H1 (cell line): ENCODE data around the gene REM1. TPM values are rescaled to one million over a fixed set of nuclear protein-coding genes. Genes with fewer than 3 reads are reported as not detected.

ENCODE experiments used
- CTCF ChIA-PET: fragments of 300-600 bp; sonication (Branson Sonifier 250); formaldehyde crosslinking; loops from one replicate; lab custom pipeline; 2021; ENCODE audit not compliant: partially characterized antibody; lab: Charles Lee
- POLR2A ChIA-PET: fragments of 300-600 bp; sonication (Branson Sonifier 250); formaldehyde crosslinking; loops from one replicate; lab custom pipeline; 2021; ENCODE audit warnings: inconsistent platforms; ENCODE audit not compliant: partially characterized antibody; lab: Charles Lee
- DNase-seq, 2 experiments: peaks; one replicate each; pipeline versions ENCODE4 v3.0.0 to v3.0.0-alpha.2; 2010 to 2022; ENCODE audit warnings: low spot score in 2 of 2, low read depth in 1 of 2, mixed read lengths in 1 of 2
- FAIRE-seq: peaks from 2 replicates; lab custom pipeline; 2011; peaks lifted over from hg19 to GRCh38; lab: Jason Lieb, UNC
- H2AFZ ChIP-seq: 2 replicates; pipeline ENCODE4 v1.8.1; 2012; ENCODE audit warnings: low read length, inconsistent platforms
- H2AK5ac ChIP-seq: 2 replicates; pipeline ENCODE4 v1.6.1; 2013; ENCODE audit warnings: low read depth, low read length
- H2BK120ac ChIP-seq: replicated peaks from 2 replicates; pipeline ENCODE3; 2013; ENCODE audit warnings: low read depth, low read length, inconsistent platforms
- H2BK12ac ChIP-seq: 2 replicates; pipeline ENCODE4 v1.6.1; 2013; ENCODE audit warnings: low read depth, low read length
- H2BK15ac ChIP-seq: 2 replicates; pipeline ENCODE4 v1.6.1; 2013; ENCODE audit warnings: low read length
- H2BK20ac ChIP-seq: 2 replicates; pipeline ENCODE4 v1.6.1; 2013; ENCODE audit warnings: low read length
- H2BK5ac ChIP-seq: 2 replicates; pipeline ENCODE4 v1.6.1; 2013; ENCODE audit warnings: low read depth, low read length
- H3K14ac ChIP-seq: 2 replicates; pipeline ENCODE4 v1.6.1; 2013; ENCODE audit warnings: inconsistent platforms; ENCODE audit not compliant: insufficient read length
- H3K18ac ChIP-seq: 2 replicates; pipeline ENCODE4 v1.6.1; 2013; ENCODE audit warnings: low read length; ENCODE audit errors: extremely low read depth
- H3K23ac ChIP-seq: 2 replicates; pipeline ENCODE4 v1.6.1; 2013; ENCODE audit warnings: inconsistent platforms; ENCODE audit not compliant: insufficient read length
- H3K23me2 ChIP-seq: 2 replicates; pipeline ENCODE4 v1.6.1; 2013; ENCODE audit warnings: low read depth, low read length
- H3K27ac ChIP-seq: 2 replicates; pipeline ENCODE4 v1.6.1; 2011; ENCODE audit warnings: low read depth, low read length, inconsistent platforms
- H3K27me3 ChIP-seq, 4 experiments: replicated peaks in 1 of 4; 1 replicate in 1 of 4; 2 replicates in 3 of 4; pipeline versions ENCODE4 v1.6.1 to v1.8.1; 2011 to 2013; ENCODE audit warnings: low read length in 3 of 4, mild to moderate bottlenecking in 3 of 4, inconsistent platforms in 2 of 4, mixed read lengths in 2 of 4, moderate library complexity in 1 of 4; ENCODE audit not compliant: control insufficient read depth in 3 of 4, insufficient read depth in 3 of 4; ENCODE audit errors: extremely low read depth in 1 of 4
- H3K36me3 ChIP-seq, 4 experiments: 2 replicates each; pipeline versions ENCODE4 v1.6.1 to v1.8.1; 2011 to 2013; ENCODE audit warnings: mild to moderate bottlenecking in 4 of 4, low read length in 3 of 4, moderate library complexity in 2 of 4, control low read depth in 1 of 4, inconsistent platforms in 1 of 4; ENCODE audit not compliant: insufficient read depth in 4 of 4, control insufficient read depth in 2 of 4
- H3K4ac ChIP-seq: replicated peaks from 2 replicates; pipeline ENCODE3; 2013; ENCODE audit warnings: low read length, low read depth, mixed read lengths, inconsistent platforms; ENCODE audit not compliant: insufficient read length
- H3K4me1 ChIP-seq, 4 experiments: replicated peaks in 1 of 4; 1 replicate in 1 of 4; 2 replicates in 3 of 4; pipeline versions ENCODE4 v1.6.1 to v1.8.1; 2011 to 2013; ENCODE audit warnings: low read length in 3 of 4, inconsistent platforms in 2 of 4, mixed read lengths in 1 of 4; ENCODE audit not compliant: insufficient read depth in 4 of 4, control insufficient read depth in 3 of 4
- H3K4me2 ChIP-seq, 2 experiments: 2 replicates each; pipeline versions ENCODE4 v1.6.1 to v1.8.1; 2011 to 2013; ENCODE audit warnings: low read depth in 2 of 2, low read length in 2 of 2, control low read depth in 1 of 2, inconsistent platforms in 1 of 2, mild to moderate bottlenecking in 1 of 2; ENCODE audit not compliant: insufficient read depth in 1 of 2
- H3K4me3 ChIP-seq, 4 experiments: fragments of 200-600, 300-600 bp in 1 of 4; sonication (generic), shearing (Covaris generic), sonication (Bioruptor Twin) in 1 of 4; 2 replicates each; pipeline versions ENCODE4 v1.5.1 to v1.8.1; 2011 to 2016; ENCODE audit warnings: low read length in 4 of 4, low read depth in 3 of 4, control low read depth in 2 of 4, inconsistent platforms in 2 of 4, mild to moderate bottlenecking in 2 of 4, mixed read lengths in 1 of 4, moderate library complexity in 1 of 4; ENCODE audit not compliant: insufficient read depth in 2 of 4; ENCODE audit errors: extremely low read depth in 1 of 4
- H3K56ac ChIP-seq: replicated peaks from 2 replicates; pipeline ENCODE3; 2013; ENCODE audit warnings: low read depth, mild to moderate bottlenecking, mixed read lengths, low read length, inconsistent platforms; ENCODE audit not compliant: insufficient read length
- H3K79me1 ChIP-seq: 2 replicates; pipeline ENCODE4 v1.6.1; 2013; ENCODE audit warnings: low read depth, low read length, control low read depth
- H3K79me2 ChIP-seq, 2 experiments: 2 replicates each; pipeline versions ENCODE4 v1.6.1 to v1.8.1; 2012 to 2013; ENCODE audit warnings: low read length in 2 of 2, mild to moderate bottlenecking in 2 of 2, inconsistent platforms in 1 of 2; ENCODE audit not compliant: insufficient read depth in 2 of 2, control insufficient read depth in 1 of 2
- H3K9ac ChIP-seq, 4 experiments: replicated peaks in 1 of 4; 1 replicate in 1 of 4; 2 replicates in 3 of 4; pipeline versions ENCODE4 v1.6.1 to v1.8.1; 2011 to 2013; ENCODE audit warnings: low read depth in 3 of 4, low read length in 3 of 4, control low read depth in 2 of 4, mild to moderate bottlenecking in 2 of 4, moderate library complexity in 2 of 4, inconsistent platforms in 1 of 4; ENCODE audit errors: extremely low read depth in 1 of 4
- H3K9me3 ChIP-seq, 2 experiments: 2 replicates each; pipeline versions ENCODE4 v1.6.1 to v1.8.1; 2012 to 2013; ENCODE audit warnings: mild to moderate bottlenecking in 2 of 2, moderate library complexity in 2 of 2, control low read depth in 1 of 2, inconsistent platforms in 1 of 2, low read depth in 1 of 2, low read length in 1 of 2, mixed read lengths in 1 of 2; ENCODE audit not compliant: insufficient read depth in 2 of 2
- H4K20me1 ChIP-seq, 2 experiments: replicated peaks in 1 of 2; 2 replicates each; pipeline versions ENCODE3 to v1.8.1; 2011 to 2013; ENCODE audit warnings: inconsistent platforms in 2 of 2, low read length in 2 of 2, mild to moderate bottlenecking in 1 of 2; ENCODE audit not compliant: insufficient read depth in 2 of 2, control insufficient read depth in 1 of 2
- H4K5ac ChIP-seq: 2 replicates; pipeline ENCODE4 v1.6.1; 2013; ENCODE audit warnings: low read length, low read depth, mixed read lengths, inconsistent platforms; ENCODE audit not compliant: insufficient read length
- H4K8ac ChIP-seq: 2 replicates; pipeline ENCODE4 v1.8.0; 2013; ENCODE audit warnings: mild to moderate bottlenecking, moderate library complexity, low read length, inconsistent platforms; ENCODE audit not compliant: insufficient read depth; ENCODE audit errors: extremely low read depth
- H4K91ac ChIP-seq: replicated peaks from 2 replicates; pipeline ENCODE3; 2013; ENCODE audit warnings: low read length, mixed read lengths, inconsistent platforms; ENCODE audit not compliant: insufficient read length
- BACH1 ChIP-seq: IDR thresholded peaks from 2 replicates; pipeline ENCODE4 v1.6.1; 2012; ENCODE audit warnings: low read length, improper control_type of control experiment
- BRCA1 ChIP-seq: IDR thresholded peaks from 2 replicates; pipeline ENCODE4 v1.6.1; 2012; ENCODE audit warnings: low read depth, low read length, improper control_type of control experiment
- GTF2F1 ChIP-seq: IDR thresholded peaks from 2 replicates; pipeline ENCODE4 v1.6.1; 2012; ENCODE audit warnings: low read depth, low read length, improper control_type of control experiment, borderline replicate concordance
- KDM4A ChIP-seq: IDR thresholded peaks from one replicate; pipeline ENCODE4 v1.7.1; 2012; ENCODE audit warnings: low read depth, mild to moderate bottlenecking, moderate library complexity, low read length, inconsistent platforms; ENCODE audit not compliant: severe bottlenecking
- KDM5A ChIP-seq: fragments of 200-600 bp; IDR thresholded peaks from 2 replicates; pipeline ENCODE4 v1.7.1; 2012; ENCODE audit warnings: mild to moderate bottlenecking, low read length, inconsistent platforms, mixed read lengths
- RFX5 ChIP-seq: IDR thresholded peaks from 2 replicates; pipeline ENCODE4 v1.6.1; 2011; ENCODE audit warnings: low read depth, low read length, improper control_type of control experiment, borderline replicate concordance
- RNF2 ChIP-seq: fragments of 200-900, 300-1000 bp; sonication (generic); IDR thresholded peaks from 2 replicates; pipeline ENCODE4 v1.7.1; 2016; ENCODE audit warnings: borderline replicate concordance, low read depth, mild to moderate bottlenecking, antibody characterized with exemption, low read length; ENCODE audit not compliant: poor library complexity, severe bottlenecking; ENCODE audit errors: missing control alignments
- SP2 ChIP-seq: IDR thresholded peaks from 2 replicates; pipeline ENCODE4 v1.6.1; 2012; ENCODE audit warnings: mild to moderate bottlenecking, low read length, inconsistent platforms
- TAF7 ChIP-seq: optimal IDR thresholded peaks from 2 replicates; pipeline ENCODE3; 2011; ENCODE audit warnings: low read depth, mild to moderate bottlenecking, inconsistent platforms, low read length, moderate library complexity, borderline replicate concordance
- TEAD4 ChIP-seq: IDR thresholded peaks from 2 replicates; pipeline ENCODE4 v1.6.1; 2012; ENCODE audit warnings: low read depth, low read length, inconsistent platforms, mixed read lengths
- WGBS, 2 experiments: shearing (Covaris generic) in 1 of 2; methylation state at CpG; one replicate each; pipeline versions ENCODE4 v1.1.6 to v1.1.7; 2013 to 2015; ENCODE audit warnings: low lambda C conversion rate in 2 of 2, mixed read lengths in 2 of 2, inconsistent platforms in 1 of 2, low coverage in 1 of 2, missing lambda C conversion rate in 1 of 2; ENCODE audit not compliant: insufficient replicate concordance in 2 of 2, insufficient coverage in 1 of 2, insufficient read length in 1 of 2; ENCODE audit errors: extremely low coverage in 1 of 2, missing lambda C conversion rate in 1 of 2; 5-methylcytosine and 5-hydroxymethylcytosine counted together
- polyA plus RNA-seq, 7 experiments: library from polyadenylated mRNA; depleted of rRNA in 3 of 7; stranded (reverse) in 5 of 7; unstranded in 2 of 7; fragments of >200 nt in 5 of 7; fragments of 200-250 nt in 2 of 7; gene quantifications; 1 replicate in 5 of 7; 2 replicates in 1 of 7; 4 replicates in 1 of 7; pipeline versions ENCODE4 v1.2.1 to v1.2.3, GENCODE V29; 2011 to 2013; ENCODE audit warnings: missing spikeins in 2 of 7, mixed read lengths in 2 of 7
- total RNA-seq: library from RNA; stranded (reverse); fragmentation: NEBNext Ultra II Directional; extraction: Animal tissue kit (Norgen Biotek cat#: 25700); gene quantifications from 2 replicates; pipeline ENCODE4 v1.2.1, GENCODE V29; 2021

The REM1 gene
- total and polyA plus RNA-seq, 2 of the 8 experiments (the other 6 are each of a cell fraction or from before 2014, with no cell fraction given), result 0.05 TPM; not detected in 1

- no peak overlapping the region for H3K14ac ChIP-seq
- no peak overlapping the region for H4K5ac ChIP-seq
These were observed 25.3 kb upstream of the REM1 start for GRCh38 chr20:31449511-31450414.

More at GRCh38 chr20:31449511-31450414, 25.3 kb upstream of the REM1 start:
- H3K4me3 ChIP-seq, result no peak overlapping the region
- H3K36me3 ChIP-seq, result no peaks in the 10 kb centered on the region; a peak in 1 of 8 replicates
- no peaks in the 10 kb centered on the region for H4K20me1 ChIP-seq
- no peak overlapping the region for H3K9ac ChIP-seq
- no peak overlapping the region for H3K23ac ChIP-seq
- H2BK15ac ChIP-seq, result no peak overlapping the region
- no peak overlapping the region for H3K4ac ChIP-seq
- no peak for FAIRE-seq
- H2AFZ ChIP-seq, result no peak overlapping the region
- TF ChIP-seq TEAD4 (no peak), RFX5 (no peak), BACH1 (no peak), GTF2F1 (no peak), KDM5A (no peak), SP2 (no peak), BRCA1 (no peak), RNF2 (no peak), KDM4A (no peak), TAF7 (no peak)
- whole genome bisulfite sequencing, 2 experiments, result 80% methylated on average over 6 of the region's 8 CpGs; no CpG with 5 or more reads in 1 of the 2 experiments
- ChIA-PET CTCF (interaction anchor here (1.0 to 1.5 kb wide), 2 partner anchors 10 to 11 kb away, joined by 3 to 6 read pairs; partner anchors contain the start of gene DEFB123), POLR2A (no interaction called here)
- no peak overlapping the region for H2BK5ac ChIP-seq
- no peak overlapping the region for H2BK12ac ChIP-seq
- no peak overlapping the region for H3K56ac ChIP-seq
- no peak overlapping the region for H2AK5ac ChIP-seq
- no peak overlapping the region for H3K4me2 ChIP-seq
- H3K4me1 ChIP-seq, result no peaks in the 10 kb centered on the region; a peak in 1 of 7 replicates
- no peak overlapping the region for H4K91ac ChIP-seq
- DNase-seq, result no peak
- H3K18ac ChIP-seq, result no peak overlapping the region
- no peak overlapping the region for H2BK20ac ChIP-seq
- H2BK120ac ChIP-seq, result no peak overlapping the region
- no peak overlapping the region for H3K27ac ChIP-seq
- H3K27me3 ChIP-seq, result no peaks in the 10 kb centered on the region
- H3K9me3 ChIP-seq, result peaks cover 54 to 74% of the 10 kb centered on the region in 2 experiments
- H3K79me1 ChIP-seq, result no peaks in the 10 kb centered on the region
- H3K23me2 ChIP-seq, result no peaks in the 10 kb centered on the region
- H3K79me2 ChIP-seq, result no peaks in the 10 kb centered on the region
- no peak overlapping the region for H4K8ac ChIP-seq
